Brain pericyte (primary cell): Measurements from ENCODE around the gene TIFAB.
A peak's percentile ranks its signal among the peaks of the same experiment; 100 is the strongest.

Source experiments
- DNase-seq: peaks from one replicate; pipeline ENCODE4 v3.0.0-alpha.2; 2012; ENCODE audit warnings: low read depth, low spot score

TIFAB gene

DNA sequence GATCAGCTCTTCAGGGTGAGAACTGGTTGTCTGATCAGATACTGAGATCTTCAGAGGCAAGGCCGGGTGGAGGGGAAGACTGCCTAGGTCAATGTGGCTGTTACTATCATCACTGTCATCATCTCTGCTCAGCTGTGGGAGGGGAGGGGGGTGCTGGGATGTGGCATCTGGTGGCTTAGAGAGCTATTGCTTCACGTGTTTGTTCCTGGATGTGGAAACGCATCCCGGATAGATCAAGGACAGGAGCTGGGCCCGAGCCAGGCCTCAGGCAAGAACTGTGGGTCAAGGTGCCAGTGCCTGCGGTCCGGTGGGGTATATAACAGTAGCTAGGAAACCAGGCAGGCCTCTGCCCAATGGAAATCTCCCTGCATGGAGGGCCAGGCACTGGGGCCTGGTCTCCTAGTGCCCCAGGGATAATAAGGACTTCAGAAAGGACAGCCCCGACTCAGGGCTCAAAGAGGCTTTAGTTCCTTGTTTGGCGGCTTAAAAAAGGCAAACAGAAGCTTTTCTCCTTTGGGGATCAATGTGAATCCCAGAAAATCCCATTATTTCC lies 30.3 kb upstream of the TIFAB start:
- DNase-seq: no peak

- no peak for DNase-seq
These were observed 29.8 kb upstream of the TIFAB start for GRCh38 chr5:135481909-135482311.

GRCh38 chr5:135481387-135481786 lies 29.2 kb upstream of the TIFAB start:
- DNase-seq: no peak

DNA sequence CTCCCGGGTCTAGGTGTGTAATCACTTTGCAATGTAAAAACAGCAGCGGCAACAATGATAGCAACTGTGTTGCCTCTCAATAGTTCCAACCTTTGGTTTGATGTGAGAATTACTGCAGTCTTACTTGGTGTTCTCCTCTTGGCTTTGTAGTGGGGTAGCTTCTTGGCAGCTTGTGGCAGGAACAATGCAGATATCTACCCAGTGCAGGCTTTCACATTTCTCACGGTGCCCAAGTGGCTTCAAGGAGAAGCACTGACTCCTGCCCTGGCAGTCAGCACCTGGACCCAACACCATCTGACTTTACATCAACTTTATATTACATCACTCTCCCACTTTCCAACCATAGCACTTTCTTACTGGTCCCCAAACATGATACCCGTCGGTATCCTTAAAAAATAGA lies 28.4 kb upstream of the TIFAB start:
- no peak for DNase-seq

- no peak for DNase-seq
These were observed 26.8 kb upstream of the TIFAB start for GRCh38 chr5:135478938-135479337.

DNA sequence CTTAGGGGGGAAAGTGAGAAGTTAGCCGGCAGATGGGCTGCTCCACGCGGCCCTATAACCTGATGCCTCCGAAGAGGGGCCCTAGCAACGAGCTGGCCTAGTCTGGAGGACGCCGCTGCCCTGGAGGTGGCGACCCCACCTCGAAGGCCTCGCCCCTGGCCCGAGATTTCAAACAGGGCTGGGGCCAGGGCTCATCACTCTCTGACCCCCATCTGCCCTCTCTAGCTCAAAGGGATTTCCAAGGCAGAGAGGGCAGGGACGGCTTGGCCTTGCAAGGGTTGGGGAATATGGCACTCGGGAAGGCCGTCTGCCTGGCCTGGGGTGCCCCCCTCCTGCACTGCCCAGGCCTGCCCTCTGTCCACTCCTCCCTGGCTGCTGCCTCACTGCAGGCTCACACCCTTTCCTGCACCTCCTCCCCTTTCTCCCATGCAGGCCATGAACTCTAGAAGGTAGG lies 25.5 kb upstream of the TIFAB start:
- DNase-seq: no peak

DNA sequence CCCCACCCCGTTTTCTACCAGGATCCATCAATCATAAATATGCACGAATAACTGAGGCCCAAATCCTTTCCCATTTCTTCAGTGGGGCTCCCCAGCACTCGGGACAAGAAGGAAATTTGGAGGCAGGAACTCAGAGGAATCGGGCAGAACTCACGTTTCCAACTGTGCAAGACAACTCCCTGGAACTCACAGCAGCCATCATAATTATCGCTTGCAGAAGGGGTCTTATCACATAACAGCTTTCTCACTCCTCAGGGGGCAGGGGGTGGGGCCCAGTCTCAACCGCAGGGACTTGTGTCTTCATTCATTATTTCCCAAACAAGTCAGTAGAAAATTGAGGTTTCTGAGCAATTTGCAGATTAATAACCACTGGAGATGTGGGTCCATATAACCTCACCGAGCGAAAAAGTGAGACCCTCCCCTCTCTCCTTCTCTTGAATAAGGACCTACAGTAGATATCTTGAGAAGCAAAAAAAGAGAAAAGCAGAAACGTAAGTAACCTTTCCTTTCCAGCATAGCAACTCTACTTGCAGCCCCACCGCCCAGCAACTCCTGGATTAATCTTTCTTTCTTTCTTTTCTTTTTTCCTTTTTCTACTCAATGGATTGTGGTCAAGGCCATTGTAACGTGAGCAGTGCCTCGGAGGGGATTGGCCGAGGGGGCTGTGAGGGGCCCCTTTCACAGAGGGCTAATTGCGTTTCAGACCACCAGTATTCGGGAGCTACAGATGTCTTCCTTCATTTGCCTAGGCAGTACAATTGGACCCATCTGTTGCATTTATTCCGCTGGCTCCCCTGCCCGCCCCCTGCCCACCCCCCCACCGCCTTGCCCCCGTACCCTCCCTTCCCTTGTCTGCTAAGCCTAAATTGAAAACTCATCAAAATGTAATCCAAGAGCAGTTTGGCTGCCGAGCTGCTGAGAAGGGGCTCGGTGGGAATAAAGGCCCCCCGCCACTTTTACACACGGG lies 24.7 kb upstream of the TIFAB start:
- DNase-seq: no peak

DNA sequence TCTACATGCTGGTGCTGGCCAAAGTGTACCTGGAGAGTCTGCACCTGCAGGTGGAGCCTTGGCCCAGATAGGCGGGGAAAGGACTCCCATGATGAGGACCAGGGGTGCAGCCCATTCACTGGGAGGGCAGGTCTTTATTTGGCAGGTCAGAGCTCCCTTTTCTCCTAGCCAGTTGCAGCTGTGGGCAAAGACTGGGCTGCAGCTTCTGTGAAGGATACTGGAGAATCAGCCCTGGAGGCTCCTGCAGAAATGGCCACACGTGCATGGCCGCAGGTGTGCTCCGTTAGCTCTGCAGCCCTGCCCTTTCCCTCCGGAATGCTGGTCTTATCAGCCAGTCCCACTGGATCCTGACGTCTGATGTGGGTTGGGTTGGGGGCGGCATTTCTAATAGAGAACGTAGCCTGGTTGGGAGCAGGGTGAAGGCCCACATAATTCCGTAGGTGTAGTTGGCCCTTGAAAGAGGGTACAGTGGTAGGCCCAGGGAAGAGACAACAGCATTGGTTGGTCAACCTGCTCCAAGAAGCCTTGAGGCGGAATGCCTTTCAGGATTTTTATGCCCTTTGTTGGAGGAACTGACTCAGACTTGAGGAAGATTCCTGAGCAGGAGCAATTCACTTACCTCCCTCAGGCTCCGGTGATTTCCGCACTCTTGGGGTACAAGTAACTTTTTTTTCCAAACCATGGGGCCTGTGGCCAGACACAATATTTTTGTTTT lies 22.0 kb upstream of the TIFAB start:
- no peak for DNase-seq

DNA sequence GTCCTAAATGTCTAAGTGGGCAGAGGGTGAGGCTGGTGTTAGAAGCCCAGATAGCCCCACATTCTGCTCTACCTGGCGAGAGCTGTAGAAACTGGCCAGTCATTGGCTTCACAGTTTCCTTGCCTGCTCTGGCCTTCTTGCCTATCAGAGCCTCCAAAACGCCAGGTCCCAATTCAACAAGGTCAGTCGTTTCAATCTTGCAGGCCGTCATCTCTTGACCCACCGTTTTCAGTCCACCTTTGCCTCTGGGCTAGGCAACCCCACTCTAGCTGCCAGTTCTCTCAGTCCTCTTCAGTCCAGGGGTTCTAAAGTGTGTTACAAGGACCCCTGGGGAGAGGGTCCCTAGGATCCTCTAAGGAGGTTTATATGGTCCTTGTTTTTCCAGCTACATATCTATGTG lies 20.0 kb upstream of the TIFAB start:
- DNase-seq: no peak

GRCh38 chr5:135471726-135472125 lies 19.6 kb upstream of the TIFAB start:
- DNase-seq: no peak

GRCh38 chr5:135469911-135470310 lies 17.8 kb upstream of the TIFAB start:
- DNase-seq: no peak

- no peak for DNase-seq
These were observed 16.4 kb upstream of the TIFAB start for GRCh38 chr5:135468541-135468940.

- DNase-seq: no peak
These were observed 15.8 kb upstream of the TIFAB start for GRCh38 chr5:135467871-135468485.

DNA sequence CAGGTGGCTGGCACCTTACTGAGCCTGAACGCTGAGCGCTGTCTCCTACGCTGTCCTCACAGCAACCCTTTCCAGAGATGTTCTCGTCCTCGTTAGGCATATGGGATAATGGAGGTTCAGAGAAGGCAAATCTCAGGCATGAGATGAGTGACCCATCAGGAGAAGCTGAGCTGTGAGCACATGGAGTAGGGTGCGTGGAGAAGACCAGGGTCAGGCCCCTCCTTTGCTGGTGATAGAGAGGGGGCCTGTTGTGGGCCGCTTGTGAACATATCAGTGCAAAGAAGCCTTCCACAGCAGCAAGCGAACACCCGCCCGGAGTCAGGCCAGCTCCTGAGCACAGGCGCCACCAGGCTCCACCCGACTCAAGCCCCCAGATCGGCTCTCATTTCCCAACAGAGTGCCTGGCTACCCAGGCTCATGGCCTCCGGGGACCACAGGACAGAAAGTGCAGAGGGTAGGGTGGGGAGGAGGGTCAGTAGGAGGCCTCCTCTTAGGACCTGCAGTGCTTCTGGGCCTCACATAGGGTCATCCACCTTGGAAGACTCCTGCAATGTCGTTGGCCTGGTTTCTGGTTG lies 15.0 kb upstream of the TIFAB start:
- DNase-seq: no peak

DNA sequence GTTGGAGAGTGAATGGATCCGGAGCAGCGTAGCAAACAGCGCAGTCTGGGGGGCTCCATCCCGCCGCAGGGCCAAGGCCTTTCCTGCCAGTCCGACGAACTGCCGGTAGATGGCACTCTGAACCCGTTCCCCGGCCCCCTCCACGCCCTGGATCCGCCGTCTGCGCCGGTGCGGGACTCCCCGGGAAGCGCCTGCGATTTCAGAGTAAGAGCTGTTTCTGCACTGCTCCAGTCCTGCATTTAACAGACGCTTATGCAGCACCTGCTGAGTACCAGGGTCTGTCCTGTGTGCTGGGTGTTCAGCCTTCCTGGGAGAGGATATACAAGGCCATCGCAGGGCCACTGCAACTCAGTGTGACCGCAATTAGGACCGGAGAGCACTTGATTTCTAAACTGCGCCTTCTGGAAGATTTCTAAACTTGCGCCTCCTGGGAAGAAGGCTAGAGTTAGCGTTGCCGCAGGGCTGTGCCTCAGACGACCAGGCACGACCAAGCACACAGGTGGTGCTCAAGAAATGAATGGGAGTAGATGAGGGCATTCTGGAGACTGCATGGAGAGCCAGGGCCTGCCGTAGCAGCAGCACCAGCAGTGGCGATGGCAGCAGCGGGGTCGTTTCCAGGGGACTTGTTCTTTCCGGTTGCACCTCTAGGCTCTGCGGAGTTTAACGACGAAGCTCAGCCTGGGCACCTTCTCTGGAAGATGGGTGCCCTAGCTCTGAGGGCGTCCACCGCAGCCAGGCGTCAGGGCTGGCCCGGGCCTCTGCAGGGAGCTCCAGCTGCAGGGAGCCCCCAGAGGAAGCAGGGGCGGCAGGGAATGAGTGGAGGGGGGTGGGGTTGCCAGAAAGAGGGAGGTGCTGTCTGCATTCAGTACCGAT lies 14.3 kb upstream of the TIFAB start:
- peak; percentile 36 for DNase-seq

- DNase-seq: no peak
These were observed 13.4 kb upstream of the TIFAB start for GRCh38 chr5:135465391-135466122.

GRCh38 chr5:135462304-135462703 lies 10.2 kb upstream of the TIFAB start:
- no peak for DNase-seq

GRCh38 chr5:135461481-135462151 lies 9.5 kb upstream of the TIFAB start:
- DNase-seq: no peak

GRCh38 chr5:135460246-135461033 lies 8.3 kb upstream of the TIFAB start:
- no peak for DNase-seq
